ENCODE results near the gene SYT15. TPM values are rescaled to one million over a fixed set of nuclear protein-coding genes. Genes with fewer than 3 reads are reported as not detected.
A peak's percentile ranks its signal among the peaks of the same experiment; 100 is the strongest.

SYT15 gene
- total RNA-seq, 1 donor from 2014 or later, result 12.5 TPM

DNA sequence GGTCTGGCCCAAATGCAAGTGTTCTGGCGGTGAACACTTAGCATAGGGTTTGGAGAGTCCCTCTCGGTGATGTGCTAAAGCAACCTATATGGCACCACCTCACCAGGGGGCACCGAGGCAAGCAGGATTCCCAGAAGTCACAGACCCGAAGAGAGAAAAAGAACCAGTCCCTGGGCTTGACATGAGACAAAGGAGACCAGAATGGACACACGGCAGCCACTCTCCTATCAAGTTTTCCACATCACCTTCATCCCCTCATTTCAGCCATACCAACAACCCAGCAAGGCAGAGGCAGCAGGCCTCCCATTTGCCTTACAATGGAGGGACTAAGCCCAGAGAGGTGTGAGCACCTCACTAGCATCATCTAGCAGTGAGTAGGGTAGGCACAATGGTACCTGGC, 42.1 kb upstream of the SYT15 start:
- TF ChIP-seq CTCF (IDR thresholded peaks at IDR 0.05), result no peak
- H3K4me1 Mint-ChIP-seq (ENCODE audit: unreplicated experiment), result peaks cover 31% of the 10 kb centered on the region
- no peak overlapping the region for H3K4me3 Mint-ChIP-seq (ENCODE audit: unreplicated experiment)
- H3K27me3 Mint-ChIP-seq (ENCODE audit: unreplicated experiment), result no peaks in the 10 kb centered on the region
- DNase-seq (ENCODE audit: extremely low spot score, unreplicated experiment), result no peak
- H3K9me3 Mint-ChIP-seq (ENCODE audit: unreplicated experiment), result no peaks in the 10 kb centered on the region
- no peak overlapping the region for H3K27ac Mint-ChIP-seq (ENCODE audit: unreplicated experiment)
- H3K36me3 Mint-ChIP-seq (ENCODE audit: unreplicated experiment), result no peaks in the 10 kb centered on the region

GRCh38 chr10:46537309-46537708, 41.6 kb upstream of the SYT15 start:
- Mint-ChIP-seq H3K27me3 (ENCODE audit: unreplicated experiment) (no peaks in the 10 kb centered on the region), H3K36me3 (ENCODE audit: unreplicated experiment) (no peaks in the 10 kb centered on the region), H3K27ac (ENCODE audit: unreplicated experiment) (no peak overlapping the region), H3K4me3 (ENCODE audit: unreplicated experiment) (no peak overlapping the region), H3K4me1 (ENCODE audit: unreplicated experiment) (peaks cover 32% of the 10 kb centered on the region), H3K9me3 (ENCODE audit: unreplicated experiment) (no peaks in the 10 kb centered on the region)
- no peak for TF ChIP-seq CTCF (IDR thresholded peaks at IDR 0.05)
- DNase-seq (ENCODE audit: extremely low spot score, unreplicated experiment), result no peak

GRCh38 chr10:46538155-46538554, 40.8 kb upstream of the SYT15 start:
- Mint-ChIP-seq H3K4me3 (ENCODE audit: unreplicated experiment) (no peak overlapping the region), H3K36me3 (ENCODE audit: unreplicated experiment) (no peaks in the 10 kb centered on the region), H3K4me1 (ENCODE audit: unreplicated experiment) (peaks cover 32% of the 10 kb centered on the region), H3K9me3 (ENCODE audit: unreplicated experiment) (no peaks in the 10 kb centered on the region), H3K27me3 (ENCODE audit: unreplicated experiment) (no peaks in the 10 kb centered on the region), H3K27ac (ENCODE audit: unreplicated experiment) (no peak overlapping the region)
- DNase-seq (ENCODE audit: extremely low spot score, unreplicated experiment), result no peak
- TF ChIP-seq CTCF (IDR thresholded peaks at IDR 0.05), result no peak

- Mint-ChIP-seq H3K4me1 (ENCODE audit: unreplicated experiment) (peaks cover 32% of the 10 kb centered on the region), H3K9me3 (ENCODE audit: unreplicated experiment) (no peaks in the 10 kb centered on the region), H3K36me3 (ENCODE audit: unreplicated experiment) (no peaks in the 10 kb centered on the region), H3K27ac (ENCODE audit: unreplicated experiment) (peak overlapping the region; percentile 97), H3K4me3 (ENCODE audit: unreplicated experiment) (no peak overlapping the region), H3K27me3 (ENCODE audit: unreplicated experiment) (no peaks in the 10 kb centered on the region)
- TF ChIP-seq CTCF (IDR thresholded peaks at IDR 0.05), result no peak
- DNase-seq (ENCODE audit: extremely low spot score, unreplicated experiment), result no peak
These were observed 40.1 kb upstream of the SYT15 start for GRCh38 chr10:46538717-46539426.

DNA sequence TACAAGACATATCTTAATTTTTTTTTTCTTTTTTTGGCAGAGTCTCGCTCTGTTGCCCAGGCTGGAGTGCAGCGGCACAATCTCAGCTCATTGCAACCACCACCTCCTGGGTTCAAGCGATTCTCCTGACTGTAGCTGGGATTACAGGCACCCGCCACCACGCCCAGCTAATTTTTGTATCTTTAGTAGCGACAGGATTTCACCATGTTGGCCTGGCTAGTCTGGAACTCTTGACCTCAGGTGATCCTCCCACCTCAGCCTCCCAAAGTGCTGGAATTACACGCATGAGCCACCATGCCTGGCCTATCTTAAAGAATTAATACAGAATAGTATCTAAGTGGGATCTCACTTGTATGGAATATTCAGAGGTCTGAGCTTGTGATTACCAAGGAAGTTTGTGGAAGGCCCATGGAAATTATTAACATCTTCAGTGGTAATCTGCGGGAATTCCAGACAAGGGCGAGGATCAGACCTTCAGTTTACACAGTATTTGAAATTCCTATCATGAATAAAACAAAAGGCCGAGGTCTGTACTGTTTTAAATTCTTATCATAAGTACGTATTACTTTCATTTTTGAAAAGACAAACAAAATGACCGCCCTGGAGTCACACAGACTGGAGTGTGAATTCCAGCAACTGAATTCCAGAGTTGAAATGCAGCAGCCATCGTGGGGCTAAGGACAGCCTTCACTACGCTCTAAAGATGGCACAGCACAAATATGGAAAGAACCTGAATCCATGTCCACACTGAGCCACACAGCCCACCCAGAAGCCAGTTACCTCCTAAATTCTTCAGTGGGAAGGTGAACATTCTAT, 39.1 kb upstream of the SYT15 start:
- Mint-ChIP-seq H3K36me3 (ENCODE audit: unreplicated experiment) (no peaks in the 10 kb centered on the region), H3K4me1 (ENCODE audit: unreplicated experiment) (peaks cover 32% of the 10 kb centered on the region), H3K4me3 (ENCODE audit: unreplicated experiment) (peak overlapping the region; percentile 48), H3K27me3 (ENCODE audit: unreplicated experiment) (no peaks in the 10 kb centered on the region), H3K27ac (ENCODE audit: unreplicated experiment) (peak overlapping the region; percentile 97), H3K9me3 (ENCODE audit: unreplicated experiment) (no peaks in the 10 kb centered on the region)
- no peak for TF ChIP-seq CTCF (IDR thresholded peaks at IDR 0.05)
- DNase-seq (ENCODE audit: extremely low spot score, unreplicated experiment), result no peak

Data from osteocyte (in vitro differentiated cells).